ENCODE data around the gene RBM46.
"Not testable (repeated sequence)": the region's sequence is repeated elsewhere in the genome, so short reads cannot be mapped to it uniquely, and the experiment has no call there.

The RBM46 gene

GRCh38 chr4:154838694-154839093, 57.6 kb downstream of the RBM46 start:
- DNase-seq = no peak

GRCh38 chr4:154854362-154854761, 73.3 kb downstream of the RBM46 start:
- DNase-seq = peak; percentile 1

- DNase-seq = no peak
These were observed 77.1 kb downstream of the RBM46 start for GRCh38 chr4:154858166-154858565.

GRCh38 chr4:154868414-154869194, 87.5 kb downstream of the RBM46 start:
- DNase-seq = no peak

DNA sequence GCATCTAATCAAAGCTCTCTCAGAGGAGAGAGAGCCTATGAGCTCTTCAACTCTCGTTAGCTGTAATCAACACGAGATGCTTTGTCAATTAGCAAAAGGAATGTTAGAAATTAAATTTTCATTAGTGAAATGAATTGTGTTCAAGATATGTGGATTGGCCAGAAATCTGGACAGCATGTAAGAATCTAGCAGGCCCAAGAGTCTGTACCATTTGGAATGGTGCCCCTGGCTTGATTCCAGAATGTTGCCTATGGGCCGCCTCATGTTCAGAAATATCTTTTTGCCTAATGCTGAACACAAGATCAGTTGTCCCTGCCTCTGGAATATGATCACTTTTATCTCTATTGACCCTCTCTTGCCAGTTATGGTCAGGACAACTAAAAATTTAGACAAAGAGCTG, 88.2 kb downstream of the RBM46 start:
- DNase-seq = no peak

DNA sequence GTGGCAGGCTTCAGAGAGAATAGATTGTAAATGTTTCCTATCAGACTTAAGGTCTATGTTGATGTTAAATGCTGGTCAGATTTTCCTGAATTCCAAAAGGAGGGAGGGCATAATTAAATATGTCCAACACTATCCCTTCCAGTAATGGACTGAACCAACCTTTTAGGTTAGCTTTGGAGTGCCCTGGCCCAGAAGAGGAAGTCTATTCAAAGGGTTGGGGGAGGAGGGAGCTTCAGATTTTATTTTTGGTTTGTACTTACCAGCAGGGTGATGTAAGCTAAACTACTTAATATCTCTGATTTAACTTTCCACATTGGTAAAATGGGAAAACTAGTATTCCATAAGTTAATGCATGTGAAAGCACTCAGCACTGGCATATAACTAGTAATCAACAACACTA, 91.1 kb downstream of the RBM46 start:
- no peak for DNase-seq

GRCh38 chr4:154874049-154874448, 93.0 kb downstream of the RBM46 start:
- not testable (repeated sequence) for DNase-seq

DNA sequence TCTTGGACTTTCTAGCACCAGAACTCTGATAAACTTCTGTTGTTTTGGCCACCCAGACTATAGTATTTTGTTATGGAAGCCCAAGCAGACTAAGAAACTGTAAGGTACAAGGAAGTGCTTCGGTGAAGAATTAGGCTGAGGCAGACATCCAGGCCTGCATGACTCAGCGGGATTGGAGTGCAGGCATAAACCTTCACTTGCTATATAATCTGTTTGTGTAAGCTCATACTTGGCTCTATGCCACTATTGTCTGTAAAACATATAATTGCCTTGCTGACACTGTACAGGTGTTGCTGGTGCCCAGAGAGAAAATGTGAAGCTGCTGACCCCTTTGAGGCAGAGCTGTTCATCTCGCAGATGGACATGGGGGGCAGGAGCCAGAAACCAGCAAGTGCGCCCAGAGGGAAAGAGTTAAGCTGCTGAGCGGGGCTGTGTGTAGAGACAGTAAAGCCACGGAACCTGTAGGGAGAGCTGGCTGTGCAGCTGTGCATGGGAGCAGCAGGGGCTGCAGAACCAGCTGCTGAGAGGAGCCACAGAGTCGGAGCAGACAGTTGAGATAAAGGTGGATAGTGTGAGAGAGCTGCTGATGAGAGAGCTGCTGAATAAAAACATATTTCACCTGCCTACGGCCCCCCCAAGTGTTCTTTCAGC, 96.2 kb downstream of the RBM46 start:
- DNase-seq = peak; percentile 2

Measured in EL (cell line).